Gastroesophageal sphincter (tissue), 2 donors: ENCODE data around the gene ALDH1A1.

ENCODE experiments used
- EP300 ChIP-seq: sonication (generic); formaldehyde crosslinking; IDR thresholded peaks from one replicate; pipeline ENCODE4 v1.6.1; 2017; ENCODE audit warnings: antibody characterized with exemption, mild to moderate bottlenecking
- POLR2AphosphoS5 ChIP-seq: sonication (generic); formaldehyde crosslinking; IDR thresholded peaks from one replicate; pipeline ENCODE4 v1.6.1; 2017; ENCODE audit warnings: antibody characterized with exemption

DNA sequence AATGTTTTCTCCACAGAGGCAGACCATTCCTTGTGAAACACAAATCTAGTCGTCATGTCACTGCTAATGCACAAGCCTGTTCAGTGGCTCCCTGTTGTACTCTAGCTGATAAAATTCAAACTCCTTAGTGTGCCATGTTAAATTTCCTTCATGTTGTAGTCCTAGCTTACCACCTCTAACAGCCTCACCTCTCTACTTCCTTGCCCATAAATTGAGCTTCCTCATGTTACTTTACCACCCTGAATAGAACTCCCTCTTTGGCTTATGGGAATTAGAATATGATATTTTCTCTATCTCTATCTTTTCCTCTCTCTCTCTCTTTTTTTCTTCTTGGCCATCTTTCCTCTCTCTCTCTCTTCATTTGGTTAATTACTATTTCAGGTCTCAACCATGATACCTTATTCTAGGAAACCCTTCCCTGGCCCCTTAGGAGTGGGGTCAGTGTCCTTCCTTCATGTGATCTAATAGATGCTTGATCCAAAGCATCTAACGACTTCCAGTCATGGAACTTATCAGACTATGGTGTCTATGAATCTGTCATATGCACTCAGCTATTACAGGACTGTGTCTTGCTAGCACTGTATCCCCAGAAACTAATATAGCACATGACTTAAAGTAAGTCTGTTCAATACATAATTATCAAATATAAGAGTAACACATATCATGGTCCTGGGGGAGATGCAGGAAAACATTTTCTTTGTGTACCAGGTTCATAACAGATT lies 31.5 kb upstream of the ALDH1A1 start:
- TF ChIP-seq POLR2AphosphoS5, result no peak
- TF ChIP-seq EP300, result no peak
